K562 (cell line): ENCODE data around the gene PYGO2. TPM values are rescaled to one million over a fixed set of nuclear protein-coding genes. Genes with fewer than 3 reads are reported as not detected.
A peak's percentile ranks its signal among the peaks of the same experiment; 100 is the strongest.

ENCODE experiments used
- ATF1 ChIP-seq, 2 experiments: fragments of 450-650 bp in 1 of 2; IDR thresholded peaks; 2 replicates each; pipeline ENCODE4 v1.6.1; 2016; ENCODE audit warnings: missing compliant biosample characterization in 1 of 2, missing genetic modification characterization in 1 of 2
- CAMTA2 ChIP-seq: fragments of 250-450 bp; sonication (Bioruptor Pico); conservative IDR thresholded peaks from 2 replicates; pipeline ENCODE4 v1.5.1; 2022
- CBX2 ChIP-seq: fragments of 200-600 bp; sonication (generic); IDR thresholded peaks from one replicate; pipeline ENCODE4 v1.6.1; 2012; ENCODE audit warnings: mild to moderate bottlenecking, low read length, inconsistent platforms; ENCODE audit not compliant: insufficient read depth, poor library complexity, severe bottlenecking
- ETV1 ChIP-seq: fragments of 450-650 bp; conservative IDR thresholded peaks from 2 replicates; pipeline ENCODE4 v1.6.1; 2016; ENCODE audit warnings: missing genetic modification characterization, control low read depth, low read depth, missing compliant biosample characterization
- FOXA1 ChIP-seq: fragments of 450-650 bp; IDR thresholded peaks from 2 replicates; pipeline ENCODE4 v1.6.1; 2016; ENCODE audit warnings: mild to moderate bottlenecking, borderline replicate concordance
- HNRNPK ChIP-seq: fragments of 200-400 bp; formaldehyde crosslinking; IDR thresholded peaks from one replicate; pipeline ENCODE4 v1.6.1; 2018; ENCODE audit warnings: mild to moderate bottlenecking, low read depth, low read length; ENCODE audit not compliant: poor library complexity, severe bottlenecking
- MAFK ChIP-seq: IDR thresholded peaks from 2 replicates; pipeline ENCODE4 v1.6.1; 2011; ENCODE audit warnings: low read length, improper control_type of control experiment
- MCM3 ChIP-seq: fragments of 450-650 bp; IDR thresholded peaks from 2 replicates; pipeline ENCODE4 v1.6.1; 2016
- MNT ChIP-seq, 2 experiments: fragments of 450-650 bp; conservative IDR thresholded peaks; 2 replicates each; pipeline ENCODE4 v1.6.1; 2017; ENCODE audit warnings: mild to moderate bottlenecking in 2 of 2, moderate library complexity in 2 of 2
- POLR2AphosphoS2 ChIP-seq: IDR thresholded peaks from 2 replicates; pipeline ENCODE4 v1.6.1; 2012; ENCODE audit warnings: low read length, improper control_type of control experiment
- PYGO2 ChIP-seq: fragments of 450-650 bp; IDR thresholded peaks from 2 replicates; pipeline ENCODE4 v1.6.1; 2016; ENCODE audit warnings: mild to moderate bottlenecking, missing genetic modification characterization, moderate library complexity, missing compliant biosample characterization
- SIN3A ChIP-seq, 2 experiments: fragments of 150-350 bp in 1 of 2; IDR thresholded peaks; 2 replicates each; pipeline ENCODE4 v1.6.1; 2011 to 2016; ENCODE audit warnings: borderline replicate concordance in 2 of 2, low read depth in 2 of 2, low read length in 2 of 2, mild to moderate bottlenecking in 2 of 2, moderate library complexity in 2 of 2; ENCODE audit not compliant: control insufficient read depth in 1 of 2
- SMAD2 ChIP-seq: fragments of 150-350 bp; IDR thresholded peaks from 2 replicates; pipeline ENCODE4 v1.6.1; 2014; ENCODE audit warnings: low read depth, mild to moderate bottlenecking, low read length
- SMARCC2 ChIP-seq: fragments of 450-650 bp; IDR thresholded peaks from 2 replicates; pipeline ENCODE4 v1.6.1; 2017; ENCODE audit warnings: antibody characterized with exemption, moderate library complexity, mild to moderate bottlenecking, low read depth
- SMC3 ChIP-seq: conservative IDR thresholded peaks from 2 replicates; pipeline ENCODE4 v1.6.1; 2011; ENCODE audit warnings: low read depth, low read length, improper control_type of control experiment; ENCODE audit not compliant: insufficient read depth
- YBX1 ChIP-seq: fragments of 450-650 bp; IDR thresholded peaks from 2 replicates; pipeline ENCODE4 v1.7.1; 2016; ENCODE audit warnings: mild to moderate bottlenecking
- polyA plus RNA-seq, 8 experiments: library from polyadenylated mRNA; depleted of rRNA in 4 of 8; stranded (reverse) in 5 of 8; unstranded in 3 of 8; fragments of >200 nt; fragmentation: Nextera tagmentation in 2 of 8; fragmentation: Illumina TruSeq in 1 of 8; extraction: Ambion mirVana in 2 of 8; extraction: Trizol in 1 of 8; gene quantifications; 2 replicates each; pipeline versions ENCODE4 v1.2.1 to v1.2.3, GENCODE V29; 2011 to 2014; ENCODE audit warnings: inconsistent platforms in 1 of 8, missing spikeins in 1 of 8
- total RNA-seq, 7 experiments: library from RNA; depleted of rRNA in 6 of 7; stranded (reverse); fragments of >200 nt in 6 of 7; fragmentation: Illumina TruSeq in 2 of 7; extraction: Trizol in 2 of 7; gene quantifications; 2 replicates each; pipeline versions ENCODE4 v1.2.1 to v1.2.3, GENCODE V29; 2011 to 2021; ENCODE audit warnings: low replicate concordance in 1 of 7
- TF ChIP-seq, protein P1 (sequence below): sonication (generic); formaldehyde crosslinking; IDR thresholded peaks from 2 replicates; pipeline ENCODE4 v1.8.0; 2022; ENCODE audit warnings: mild to moderate bottlenecking, missing genetic modification reagents
- TF ChIP-seq, protein P2 (sequence below): sonication (generic); formaldehyde crosslinking; IDR thresholded peaks from 2 replicates; pipeline ENCODE4 v1.8.1; 2022; ENCODE audit warnings: missing genetic modification reagents
- TF ChIP-seq, protein P3 (sequence below): conservative IDR thresholded peaks from 2 replicates; pipeline ENCODE4 v1.6.1; 2011; ENCODE audit warnings: low read depth, mild to moderate bottlenecking, low read length; ENCODE audit not compliant: control insufficient read depth

PYGO2 gene
- total and polyA plus RNA-seq, 9 of the 15 experiments (the other 6 are each of a cell fraction or from before 2014, with no cell fraction given), result 8.3 to 36.2 (median 18.2) TPM

DNA sequence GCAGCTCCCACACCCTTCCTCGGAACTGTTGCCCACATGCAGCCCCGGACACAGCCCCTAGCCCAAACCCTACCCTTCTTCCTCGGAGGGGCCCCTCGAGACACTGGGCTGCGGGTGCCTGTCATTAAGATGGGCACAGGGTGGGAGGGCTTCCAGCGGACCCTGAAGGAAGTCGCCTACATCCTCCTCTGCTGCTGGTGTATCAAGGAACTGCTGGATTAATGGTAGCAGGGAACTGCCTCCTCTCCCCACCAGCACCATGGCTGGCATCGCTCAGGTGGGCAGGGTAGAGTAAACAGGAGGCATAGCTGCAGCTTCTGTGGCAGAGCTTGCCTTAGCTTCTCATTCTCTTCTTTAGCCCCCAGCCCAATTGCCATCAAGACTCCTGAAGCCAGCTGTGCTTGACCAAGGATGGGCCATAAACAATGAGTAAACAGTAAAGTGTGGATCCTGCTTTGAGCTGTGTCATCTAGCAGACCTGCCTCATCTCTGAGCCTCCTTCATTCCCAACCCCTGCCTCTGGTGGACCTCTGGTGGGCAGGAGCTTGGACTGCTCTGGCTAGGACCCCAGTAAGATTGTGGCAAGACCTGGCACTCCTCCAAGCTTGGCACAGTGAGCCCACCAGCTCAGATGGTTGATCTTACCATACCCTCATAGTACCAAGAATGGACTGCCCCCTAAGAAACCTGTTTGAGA is 32.1 kb upstream of the PYGO2 start, which contains the start of gene LENEP (continued):
- TF ChIP-seq HNRNPK (no peak), CAMTA2 (CRISPR knock-in tag) (no peak), SMAD2 (no peak), SIN3A (IDR thresholded peaks at IDR 0.05; ENCODE audit: borderline replicate concordance in 2 of 2, control insufficient read depth in 1 of 2, low read depth in 2 of 2, low read length in 2 of 2) (no peak), SMC3 (no peak), POLR2AphosphoS2 (no peak), CBX2 (no peak), FOXA1 (no peak), ATF1 (CRISPR knock-in tag; IDR thresholded peaks at IDR 0.05) (no peak), ATF1 (tag; IDR thresholded peaks at IDR 0.05) (0 out of 2 replicates have a peak, but pooled peaks have one; percentile 6), SMARCC2 (no peak), MCM3 (no peak), PYGO2 (no peak), MAFK (no peak), YBX1 (no peak), ETV1 (tag) (no peak), MNT (conservative IDR thresholded peaks at IDR 0.05) (peak in 1 of 2 experiments; percentile 20; a peak in 1 of 4 replicates)
- TF ChIP-seq, protein P1, sequence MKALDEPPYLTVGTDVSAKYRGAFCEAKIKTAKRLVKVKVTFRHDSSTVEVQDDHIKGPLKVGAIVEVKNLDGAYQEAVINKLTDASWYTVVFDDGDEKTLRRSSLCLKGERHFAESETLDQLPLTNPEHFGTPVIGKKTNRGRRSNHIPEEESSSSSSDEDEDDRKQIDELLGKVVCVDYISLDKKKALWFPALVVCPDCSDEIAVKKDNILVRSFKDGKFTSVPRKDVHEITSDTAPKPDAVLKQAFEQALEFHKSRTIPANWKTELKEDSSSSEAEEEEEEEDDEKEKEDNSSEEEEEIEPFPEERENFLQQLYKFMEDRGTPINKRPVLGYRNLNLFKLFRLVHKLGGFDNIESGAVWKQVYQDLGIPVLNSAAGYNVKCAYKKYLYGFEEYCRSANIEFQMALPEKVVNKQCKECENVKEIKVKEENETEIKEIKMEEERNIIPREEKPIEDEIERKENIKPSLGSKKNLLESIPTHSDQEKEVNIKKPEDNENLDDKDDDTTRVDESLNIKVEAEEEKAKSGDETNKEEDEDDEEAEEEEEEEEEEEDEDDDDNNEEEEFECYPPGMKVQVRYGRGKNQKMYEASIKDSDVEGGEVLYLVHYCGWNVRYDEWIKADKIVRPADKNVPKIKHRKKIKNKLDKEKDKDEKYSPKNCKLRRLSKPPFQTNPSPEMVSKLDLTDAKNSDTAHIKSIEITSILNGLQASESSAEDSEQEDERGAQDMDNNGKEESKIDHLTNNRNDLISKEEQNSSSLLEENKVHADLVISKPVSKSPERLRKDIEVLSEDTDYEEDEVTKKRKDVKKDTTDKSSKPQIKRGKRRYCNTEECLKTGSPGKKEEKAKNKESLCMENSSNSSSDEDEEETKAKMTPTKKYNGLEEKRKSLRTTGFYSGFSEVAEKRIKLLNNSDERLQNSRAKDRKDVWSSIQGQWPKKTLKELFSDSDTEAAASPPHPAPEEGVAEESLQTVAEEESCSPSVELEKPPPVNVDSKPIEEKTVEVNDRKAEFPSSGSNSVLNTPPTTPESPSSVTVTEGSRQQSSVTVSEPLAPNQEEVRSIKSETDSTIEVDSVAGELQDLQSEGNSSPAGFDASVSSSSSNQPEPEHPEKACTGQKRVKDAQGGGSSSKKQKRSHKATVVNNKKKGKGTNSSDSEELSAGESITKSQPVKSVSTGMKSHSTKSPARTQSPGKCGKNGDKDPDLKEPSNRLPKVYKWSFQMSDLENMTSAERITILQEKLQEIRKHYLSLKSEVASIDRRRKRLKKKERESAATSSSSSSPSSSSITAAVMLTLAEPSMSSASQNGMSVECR (CRISPR knock-in tag), result no peak
- TF ChIP-seq, protein P2, sequence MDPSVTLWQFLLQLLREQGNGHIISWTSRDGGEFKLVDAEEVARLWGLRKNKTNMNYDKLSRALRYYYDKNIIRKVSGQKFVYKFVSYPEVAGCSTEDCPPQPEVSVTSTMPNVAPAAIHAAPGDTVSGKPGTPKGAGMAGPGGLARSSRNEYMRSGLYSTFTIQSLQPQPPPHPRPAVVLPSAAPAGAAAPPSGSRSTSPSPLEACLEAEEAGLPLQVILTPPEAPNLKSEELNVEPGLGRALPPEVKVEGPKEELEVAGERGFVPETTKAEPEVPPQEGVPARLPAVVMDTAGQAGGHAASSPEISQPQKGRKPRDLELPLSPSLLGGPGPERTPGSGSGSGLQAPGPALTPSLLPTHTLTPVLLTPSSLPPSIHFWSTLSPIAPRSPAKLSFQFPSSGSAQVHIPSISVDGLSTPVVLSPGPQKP (CRISPR knock-in tag), result no peak
- TF ChIP-seq, protein P3, sequence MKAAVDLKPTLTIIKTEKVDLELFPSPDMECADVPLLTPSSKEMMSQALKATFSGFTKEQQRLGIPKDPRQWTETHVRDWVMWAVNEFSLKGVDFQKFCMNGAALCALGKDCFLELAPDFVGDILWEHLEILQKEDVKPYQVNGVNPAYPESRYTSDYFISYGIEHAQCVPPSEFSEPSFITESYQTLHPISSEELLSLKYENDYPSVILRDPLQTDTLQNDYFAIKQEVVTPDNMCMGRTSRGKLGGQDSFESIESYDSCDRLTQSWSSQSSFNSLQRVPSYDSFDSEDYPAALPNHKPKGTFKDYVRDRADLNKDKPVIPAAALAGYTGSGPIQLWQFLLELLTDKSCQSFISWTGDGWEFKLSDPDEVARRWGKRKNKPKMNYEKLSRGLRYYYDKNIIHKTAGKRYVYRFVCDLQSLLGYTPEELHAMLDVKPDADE, result no peak
